Fibroblast of mammary gland (primary cell): Measurements from ENCODE around the gene PDRG1.

Experiments used
- DNase-seq: peaks from one replicate; pipeline ENCODE4 v3.0.0-alpha.2; 2010; ENCODE audit warnings: low read depth
- H3K4me3 ChIP-seq: 2 replicates; pipeline ENCODE4 v1.5.1; 2011; ENCODE audit warnings: low read depth, mild to moderate bottlenecking, low read length, moderate library complexity; ENCODE audit not compliant: control insufficient read depth
- TF ChIP-seq, protein P1 (sequence below): conservative IDR thresholded peaks from 2 replicates; pipeline ENCODE4 v1.5.1; 2011; ENCODE audit warnings: low read depth, low read length, inconsistent platforms; ENCODE audit not compliant: control insufficient read depth, insufficient read depth

Gene PDRG1

DNA sequence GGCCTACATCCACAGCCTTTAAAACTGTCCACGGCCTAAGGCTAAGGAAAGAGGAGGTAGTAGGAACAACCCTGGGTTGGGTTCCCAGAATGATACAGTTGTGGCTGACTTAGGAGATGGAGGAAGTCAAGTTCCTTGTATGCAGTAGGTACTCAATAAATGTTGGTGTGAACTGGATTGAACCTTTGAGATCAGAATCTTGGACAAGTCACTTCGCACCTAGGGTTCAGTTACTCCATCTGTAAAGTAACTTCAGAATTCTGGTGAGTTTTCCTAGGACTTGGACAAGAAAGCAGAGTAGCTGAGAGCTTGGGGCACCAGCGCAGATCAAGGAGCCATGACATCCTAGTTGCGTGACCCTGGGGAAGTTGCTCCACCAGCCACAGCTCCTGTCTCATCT lies 25.2 kb upstream of the PDRG1 start:
- no peak for DNase-seq
- TF ChIP-seq, protein P1, sequence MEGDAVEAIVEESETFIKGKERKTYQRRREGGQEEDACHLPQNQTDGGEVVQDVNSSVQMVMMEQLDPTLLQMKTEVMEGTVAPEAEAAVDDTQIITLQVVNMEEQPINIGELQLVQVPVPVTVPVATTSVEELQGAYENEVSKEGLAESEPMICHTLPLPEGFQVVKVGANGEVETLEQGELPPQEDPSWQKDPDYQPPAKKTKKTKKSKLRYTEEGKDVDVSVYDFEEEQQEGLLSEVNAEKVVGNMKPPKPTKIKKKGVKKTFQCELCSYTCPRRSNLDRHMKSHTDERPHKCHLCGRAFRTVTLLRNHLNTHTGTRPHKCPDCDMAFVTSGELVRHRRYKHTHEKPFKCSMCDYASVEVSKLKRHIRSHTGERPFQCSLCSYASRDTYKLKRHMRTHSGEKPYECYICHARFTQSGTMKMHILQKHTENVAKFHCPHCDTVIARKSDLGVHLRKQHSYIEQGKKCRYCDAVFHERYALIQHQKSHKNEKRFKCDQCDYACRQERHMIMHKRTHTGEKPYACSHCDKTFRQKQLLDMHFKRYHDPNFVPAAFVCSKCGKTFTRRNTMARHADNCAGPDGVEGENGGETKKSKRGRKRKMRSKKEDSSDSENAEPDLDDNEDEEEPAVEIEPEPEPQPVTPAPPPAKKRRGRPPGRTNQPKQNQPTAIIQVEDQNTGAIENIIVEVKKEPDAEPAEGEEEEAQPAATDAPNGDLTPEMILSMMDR, result no peak

DNA sequence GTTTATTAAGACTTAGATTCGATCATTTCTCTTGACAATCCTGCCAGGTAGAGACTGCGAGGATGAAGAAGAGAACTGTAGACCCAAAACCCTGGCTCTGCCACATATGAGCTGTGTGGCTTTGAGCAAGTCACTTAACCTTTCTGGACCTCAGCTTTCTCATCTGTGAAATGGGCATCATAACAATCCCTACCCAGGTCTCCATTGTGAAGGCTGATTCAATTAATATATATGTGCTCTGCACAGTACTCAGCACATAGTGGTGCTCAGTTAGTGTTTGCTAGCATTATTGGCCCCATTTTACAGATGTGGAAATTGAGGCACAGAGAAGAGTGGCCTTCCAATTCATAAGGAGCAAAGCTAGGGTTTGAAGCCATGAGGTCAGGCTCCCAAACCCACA lies 24.0 kb upstream of the PDRG1 start:
- no peak for DNase-seq
- TF ChIP-seq, protein P1, result no peak
- no peak overlapping the region for H3K4me3 ChIP-seq

More for the DNA sequence above, 25.2 kb upstream of the PDRG1 start:
- no peak overlapping the region for H3K4me3 ChIP-seq

DNA sequence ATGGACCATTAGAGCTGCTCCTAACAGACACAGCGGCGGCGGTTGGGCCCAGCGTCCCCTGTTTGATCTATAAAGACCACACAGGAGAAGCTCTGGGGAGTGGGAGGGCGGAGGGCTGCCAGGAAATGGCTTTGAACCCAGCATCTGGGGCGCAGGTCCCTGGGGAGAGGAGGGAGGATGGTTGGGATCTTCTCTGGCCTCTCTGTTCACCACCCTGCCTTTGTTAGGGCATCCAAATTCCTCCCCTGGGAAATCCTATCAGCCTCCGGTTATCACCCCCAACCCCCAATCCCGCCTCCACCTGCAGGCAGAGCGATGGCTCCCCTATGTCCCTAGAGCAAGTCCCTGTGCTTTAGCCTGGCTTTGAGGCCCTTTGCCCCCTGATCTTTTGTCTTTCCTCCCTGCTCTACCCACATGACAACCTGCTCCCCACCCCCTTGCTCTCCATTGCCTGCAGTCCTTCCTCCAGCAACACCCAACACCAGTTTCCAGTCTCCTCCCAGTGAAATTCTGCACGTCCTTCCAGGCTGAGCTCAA lies 23.2 kb upstream of the PDRG1 start:
- H3K4me3 ChIP-seq, result no peak overlapping the region
- no peak for DNase-seq
- TF ChIP-seq, protein P1, result no peak

DNA sequence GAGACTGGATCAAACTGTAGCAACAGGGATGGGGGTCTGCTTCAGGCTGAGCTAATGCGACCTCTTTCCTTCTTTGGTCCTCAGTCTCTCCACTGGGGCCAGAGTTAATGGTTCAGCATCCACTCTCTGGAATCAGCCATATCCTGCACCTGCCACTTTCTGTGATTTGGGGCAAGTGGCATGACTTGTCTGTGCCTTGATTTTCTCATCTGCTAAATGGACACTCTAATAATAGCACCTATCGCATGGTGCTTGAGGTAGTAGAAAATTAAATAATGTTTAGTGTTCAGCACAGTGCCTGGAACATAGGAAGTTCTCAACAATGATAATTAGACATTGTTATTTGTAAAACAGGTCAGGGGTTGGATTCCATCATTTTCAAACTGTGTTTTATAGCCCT lies 22.4 kb upstream of the PDRG1 start:
- no peak for DNase-seq
- TF ChIP-seq, protein P1, result no peak
- no peak overlapping the region for H3K4me3 ChIP-seq

DNA sequence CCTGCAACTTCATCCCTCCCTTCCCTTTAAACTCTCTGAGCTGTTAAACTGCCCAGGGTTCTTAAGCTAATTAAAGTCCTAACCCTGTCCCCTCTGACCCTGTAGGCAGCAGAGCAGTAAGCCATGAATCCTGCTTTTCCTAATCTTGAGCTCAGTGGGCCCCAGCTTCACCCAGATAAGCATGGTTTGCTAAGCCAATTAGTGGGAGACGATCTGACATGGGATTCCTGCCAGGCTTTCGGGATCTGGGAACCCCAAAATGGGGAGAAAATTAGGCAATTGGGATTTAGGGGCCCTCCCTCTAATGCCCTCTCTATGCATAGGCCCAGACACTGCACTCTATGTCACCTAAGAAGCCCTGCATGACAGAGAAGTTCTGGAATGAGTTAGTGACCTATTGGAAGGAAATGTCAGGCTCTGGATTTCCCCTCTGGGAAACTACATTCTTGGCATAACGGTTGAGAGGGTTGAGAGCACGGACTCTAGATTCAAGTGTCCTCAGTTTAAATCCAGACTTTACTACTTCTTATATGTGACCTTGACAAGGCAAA lies 20.7 kb upstream of the PDRG1 start:
- H3K4me3 ChIP-seq, result no peak overlapping the region
- no peak for DNase-seq
- TF ChIP-seq, protein P1, result no peak

DNA sequence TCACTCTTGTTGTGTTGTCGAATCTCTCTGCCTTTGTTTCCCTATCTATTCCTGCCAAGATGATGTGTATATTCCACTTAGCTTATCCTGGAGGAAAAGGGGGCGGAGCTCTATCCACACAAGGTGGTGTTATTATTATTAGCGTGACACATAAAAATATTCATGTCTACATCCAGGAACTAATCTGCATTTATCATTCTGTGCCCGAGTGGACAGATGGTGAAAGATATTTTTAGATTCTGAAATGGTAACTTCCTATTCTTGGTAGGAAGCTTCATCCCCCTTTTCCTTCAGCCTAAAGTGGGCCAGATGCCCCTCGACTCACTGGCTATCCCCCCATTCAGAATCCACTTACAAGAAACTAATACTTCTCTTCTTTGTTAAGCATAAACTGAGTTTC lies 18.1 kb upstream of the PDRG1 start:
- no peak for DNase-seq
- H3K4me3 ChIP-seq, result no peak overlapping the region
- TF ChIP-seq, protein P1, result no peak
